ENCODE results near the gene WWOX. TPM values are rescaled to one million over a fixed set of nuclear protein-coding genes. Genes with fewer than 3 reads are reported as not detected.

The WWOX gene
- total and polyA plus RNA-seq, 2 of the 8 experiments (the other 6 are each of a cell fraction or from before 2014, with no cell fraction given), result 5.4 to 16.7 TPM

DNA sequence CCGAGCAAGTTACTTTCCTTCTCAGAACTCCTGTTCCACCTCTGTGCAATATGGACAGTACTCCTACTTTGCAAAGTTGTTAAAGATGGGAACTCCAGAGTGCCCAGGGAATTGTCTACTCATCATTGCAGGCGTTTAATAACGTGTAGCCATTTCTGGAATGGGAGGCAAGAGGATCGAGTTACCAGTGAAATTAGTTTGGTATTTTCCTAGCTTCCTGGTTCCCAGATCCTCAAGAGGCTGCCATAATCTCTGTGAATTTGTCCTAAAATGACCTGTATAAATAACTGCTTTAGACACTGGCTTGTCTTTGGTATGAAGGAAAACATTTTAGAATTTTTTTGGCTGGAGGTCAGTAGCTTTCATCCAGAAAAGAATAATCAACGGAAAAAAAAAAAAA, 27.7 kb downstream of the WWOX start:
- no peak overlapping the region for H4K91ac ChIP-seq (replicated peaks; ENCODE audit: insufficient read length, low read length)
- TF ChIP-seq SP1 (IDR thresholded peaks at IDR 0.05; ENCODE audit: low read depth, low read length), result no peak
- no peak for TF ChIP-seq CBX5 (IDR thresholded peaks at IDR 0.05; ENCODE audit: low read depth, low read length)
- no peak for TF ChIP-seq ASH2L (IDR thresholded peaks at IDR 0.05; ENCODE audit: low read length)
- TF ChIP-seq RXRA (IDR thresholded peaks at IDR 0.05; ENCODE audit: insufficient read depth, low read depth, low read length), result no peak
- no peak for TF ChIP-seq TBP (IDR thresholded peaks at IDR 0.05; ENCODE audit: low read depth, low read length)
- no peak for TF ChIP-seq SAP30 (IDR thresholded peaks at IDR 0.05; ENCODE audit: insufficient read depth, insufficient replicate concordance, low read length)
- no peak for TF ChIP-seq SP2 (IDR thresholded peaks at IDR 0.05; ENCODE audit: low read length)
- no peak for TF ChIP-seq RFX5 (IDR thresholded peaks at IDR 0.05; ENCODE audit: borderline replicate concordance, low read depth, low read length)
- TF ChIP-seq MAFK (IDR thresholded peaks at IDR 0.05; ENCODE audit: low read depth, low read length), result no peak
- TF ChIP-seq, protein P1, sequence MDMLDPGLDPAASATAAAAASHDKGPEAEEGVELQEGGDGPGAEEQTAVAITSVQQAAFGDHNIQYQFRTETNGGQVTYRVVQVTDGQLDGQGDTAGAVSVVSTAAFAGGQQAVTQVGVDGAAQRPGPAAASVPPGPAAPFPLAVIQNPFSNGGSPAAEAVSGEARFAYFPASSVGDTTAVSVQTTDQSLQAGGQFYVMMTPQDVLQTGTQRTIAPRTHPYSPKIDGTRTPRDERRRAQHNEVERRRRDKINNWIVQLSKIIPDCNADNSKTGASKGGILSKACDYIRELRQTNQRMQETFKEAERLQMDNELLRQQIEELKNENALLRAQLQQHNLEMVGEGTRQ (IDR thresholded peaks at IDR 0.05; ENCODE audit: low read length), result no peak
- TF ChIP-seq, protein P2, sequence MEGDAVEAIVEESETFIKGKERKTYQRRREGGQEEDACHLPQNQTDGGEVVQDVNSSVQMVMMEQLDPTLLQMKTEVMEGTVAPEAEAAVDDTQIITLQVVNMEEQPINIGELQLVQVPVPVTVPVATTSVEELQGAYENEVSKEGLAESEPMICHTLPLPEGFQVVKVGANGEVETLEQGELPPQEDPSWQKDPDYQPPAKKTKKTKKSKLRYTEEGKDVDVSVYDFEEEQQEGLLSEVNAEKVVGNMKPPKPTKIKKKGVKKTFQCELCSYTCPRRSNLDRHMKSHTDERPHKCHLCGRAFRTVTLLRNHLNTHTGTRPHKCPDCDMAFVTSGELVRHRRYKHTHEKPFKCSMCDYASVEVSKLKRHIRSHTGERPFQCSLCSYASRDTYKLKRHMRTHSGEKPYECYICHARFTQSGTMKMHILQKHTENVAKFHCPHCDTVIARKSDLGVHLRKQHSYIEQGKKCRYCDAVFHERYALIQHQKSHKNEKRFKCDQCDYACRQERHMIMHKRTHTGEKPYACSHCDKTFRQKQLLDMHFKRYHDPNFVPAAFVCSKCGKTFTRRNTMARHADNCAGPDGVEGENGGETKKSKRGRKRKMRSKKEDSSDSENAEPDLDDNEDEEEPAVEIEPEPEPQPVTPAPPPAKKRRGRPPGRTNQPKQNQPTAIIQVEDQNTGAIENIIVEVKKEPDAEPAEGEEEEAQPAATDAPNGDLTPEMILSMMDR (IDR thresholded peaks at IDR 0.05; ENCODE audit: control extremely low read depth in 1 of 3, insufficient read depth in 1 of 3, low read depth in 1 of 3, low read length in 3 of 3), result no peak

More for the DNA sequence above, 27.7 kb downstream of the WWOX start:
- Histone ChIP-seq H3K79me2 (ENCODE audit: control insufficient read depth in 1 of 2, insufficient read depth in 2 of 2, low read length in 2 of 2) (no peaks in the 10 kb centered on the region), H4K8ac (ENCODE audit: extremely low read depth, insufficient read depth, low read length) (no peak overlapping the region), H3K56ac (replicated peaks; ENCODE audit: insufficient read length, low read depth, low read length) (no peak overlapping the region), H3K4ac (replicated peaks; ENCODE audit: insufficient read length, low read depth, low read length) (no peak overlapping the region), H3K18ac (ENCODE audit: extremely low read depth, low read length) (no peak overlapping the region), H4K5ac (ENCODE audit: insufficient read length, low read depth, low read length) (no peak overlapping the region), H3K4me1 (replicated peaks in 1 of 4; ENCODE audit: control insufficient read depth in 3 of 4, insufficient read depth in 4 of 4, low read length in 3 of 4) (peaks cover 0 to 3% (median 0%) of the 10 kb centered on the region in 4 experiments; a peak in 1 of 7 replicates), H2BK12ac (ENCODE audit: low read depth, low read length) (no peak overlapping the region), H3K27ac (ENCODE audit: low read depth, low read length) (no peak overlapping the region), H3K4me2 (ENCODE audit: insufficient read depth in 1 of 2, low read depth in 2 of 2, low read length in 2 of 2) (no peak overlapping the region), H3K14ac (ENCODE audit: insufficient read length) (no peak overlapping the region), H4K20me1 (replicated peaks in 1 of 2; ENCODE audit: control insufficient read depth in 1 of 2, insufficient read depth in 2 of 2, low read length in 2 of 2) (no peaks in the 10 kb centered on the region), H3K27me3 (replicated peaks in 1 of 4; ENCODE audit: control insufficient read depth in 3 of 4, extremely low read depth in 1 of 4, insufficient read depth in 3 of 4, low read length in 3 of 4) (no peaks in the 10 kb centered on the region), H2BK20ac (ENCODE audit: low read length) (no peak overlapping the region), H2AFZ (ENCODE audit: low read length) (no peak overlapping the region), H2AK5ac (ENCODE audit: low read depth, low read length) (no peak overlapping the region), H3K79me1 (ENCODE audit: low read depth, low read length) (no peaks in the 10 kb centered on the region), H3K4me3 (ENCODE audit: extremely low read depth in 1 of 4, insufficient read depth in 2 of 4, low read depth in 3 of 4, low read length in 4 of 4) (no peak overlapping the region), H2BK15ac (ENCODE audit: low read length) (no peak overlapping the region), H3K9ac (replicated peaks in 1 of 4; ENCODE audit: extremely low read depth in 1 of 4, low read depth in 3 of 4, low read length in 3 of 4) (no peak overlapping the region), H3K9me3 (ENCODE audit: insufficient read depth in 2 of 2, low read depth in 1 of 2, low read length in 1 of 2) (no peaks in the 10 kb centered on the region), H3K23me2 (ENCODE audit: low read depth, low read length) (no peaks in the 10 kb centered on the region), H2BK120ac (replicated peaks; ENCODE audit: low read depth, low read length) (no peak overlapping the region), H3K23ac (ENCODE audit: insufficient read length) (no peak overlapping the region), H3K36me3 (ENCODE audit: control insufficient read depth in 2 of 4, insufficient read depth in 4 of 4, low read length in 3 of 4) (no peaks in the 10 kb centered on the region), H2BK5ac (ENCODE audit: low read depth, low read length) (no peak overlapping the region)
- DNase-seq (ENCODE audit: low read depth in 1 of 2, low spot score in 2 of 2) (no peak), FAIRE-seq (no peak)
- POLR2A ChIA-PET (ENCODE audit: partially characterized antibody), result no interaction called here
- CTCF ChIA-PET (ENCODE audit: partially characterized antibody), result interaction anchor here (1.2 kb wide), 1 partner anchor 27 kb away, joined by 5 read pairs; the partner anchor contains the start of gene WWOX
- 77% methylated on average over 5 of the region's 5 CpGs; no CpG with 5 or more reads in 1 of the 2 experiments for WGBS, 2 experiments (ENCODE audit: extremely low coverage in 1 of 2, insufficient coverage in 1 of 2, insufficient read length in 1 of 2, insufficient replicate concordance in 2 of 2, low coverage in 1 of 2, low lambda C conversion rate in 2 of 2, missing lambda C conversion rate in 1 of 2)

Measured in H1 (cell line).